CD14-positive monocyte (primary cell): ENCODE results near the gene F10. TPM values are rescaled to one million over a fixed set of nuclear protein-coding genes. Genes with fewer than 3 reads are reported as not detected.
A peak's percentile ranks its signal among the peaks of the same experiment; 100 is the strongest.

ENCODE experiments used
- DNase-seq, 3 donors: peaks; one replicate each; pipeline ENCODE4 v3.0.0-alpha.2; 2011 to 2022
- H2AFZ ChIP-seq: 2 replicates; pipeline ENCODE4 v1.6.0; 2012; ENCODE audit warnings: mild to moderate bottlenecking, low read depth, low read length, inconsistent platforms; ENCODE audit not compliant: insufficient read depth, poor library complexity, severe bottlenecking
- H3K27ac ChIP-seq, 2 donors: 1 replicate in 1 of 2; 2 replicates in 1 of 2; pipeline ENCODE4 v1.5.1; 2012 to 2013; ENCODE audit warnings: low read length in 2 of 2, control low read depth in 1 of 2, inconsistent platforms in 1 of 2, low read depth in 1 of 2, mild to moderate bottlenecking in 1 of 2
- H3K27me3 ChIP-seq, 2 donors: one replicate each; pipeline versions ENCODE4 v1.6.0 to v1.6.1; 2011 to 2013; ENCODE audit warnings: low read length in 2 of 2; ENCODE audit not compliant: control insufficient read depth in 2 of 2, insufficient read depth in 2 of 2
- H3K36me3 ChIP-seq, 2 donors: replicated peaks in 1 of 2; 1 replicate in 1 of 2; 2 replicates in 1 of 2; pipeline versions ENCODE4 v1.5.1 to v1.6.1; 2012 to 2013; ENCODE audit warnings: low read length in 2 of 2, control low read depth in 1 of 2, inconsistent platforms in 1 of 2, mild to moderate bottlenecking in 1 of 2; ENCODE audit not compliant: insufficient read depth in 2 of 2, control insufficient read depth in 1 of 2
- H3K4me1 ChIP-seq, 2 donors: 1 replicate in 1 of 2; 2 replicates in 1 of 2; pipeline versions ENCODE4 v1.5.1 to v1.6.1; 2012 to 2013; ENCODE audit warnings: low read length in 2 of 2, control low read depth in 1 of 2, inconsistent platforms in 1 of 2, mild to moderate bottlenecking in 1 of 2, moderate library complexity in 1 of 2; ENCODE audit not compliant: insufficient read depth in 2 of 2, control insufficient read depth in 1 of 2
- H3K4me2 ChIP-seq: replicated peaks from 2 replicates; pipeline ENCODE3; 2012; ENCODE audit warnings: low read length, moderate library complexity, mild to moderate bottlenecking; ENCODE audit not compliant: poor library complexity, severe bottlenecking; ENCODE audit errors: extremely low read depth
- H3K4me3 ChIP-seq, 3 experiments: fragments of 200-600 bp in 1 of 3; sonication (generic) in 1 of 3; replicated peaks in 1 of 3; 1 replicate in 2 of 3; 2 replicates in 1 of 3; pipeline ENCODE4 v1.5.1; 2011 to 2013; ENCODE audit warnings: low read length in 3 of 3, mild to moderate bottlenecking in 3 of 3, control low read depth in 2 of 3, low read depth in 2 of 3, inconsistent platforms in 1 of 3, moderate library complexity in 1 of 3
- H3K79me2 ChIP-seq: 2 replicates; pipeline ENCODE4 v1.6.0; 2012; ENCODE audit warnings: mild to moderate bottlenecking, control low read depth, inconsistent platforms, low read length, moderate library complexity; ENCODE audit not compliant: insufficient read depth
- H3K9ac ChIP-seq: 2 replicates; pipeline ENCODE4 v1.6.0; 2017; ENCODE audit warnings: low read length, mild to moderate bottlenecking; ENCODE audit not compliant: insufficient read depth, poor library complexity, severe bottlenecking
- H3K9me3 ChIP-seq, 2 donors: replicated peaks in 1 of 2; 1 replicate in 1 of 2; 2 replicates in 1 of 2; pipeline versions ENCODE4 v1.5.1 to v1.6.1; 2012 to 2013; ENCODE audit warnings: low read length in 2 of 2, control low read depth in 1 of 2; ENCODE audit not compliant: control insufficient read depth in 1 of 2, insufficient read depth in 1 of 2
- H4K20me1 ChIP-seq: 2 replicates; pipeline ENCODE4 v1.6.0; 2012; ENCODE audit warnings: mild to moderate bottlenecking, low read length, control low read depth, moderate library complexity; ENCODE audit not compliant: insufficient read depth
- H3K27ac Mint-ChIP-seq, 7 donors: one replicate each; pipeline ENCODE4 v1.8.0; 2020; ENCODE audit warnings: mild to moderate bottlenecking in 7 of 7, mixed read lengths in 7 of 7, moderate library complexity in 6 of 7, inconsistent platforms in 2 of 7
- H3K27me3 Mint-ChIP-seq, 3 donors: one replicate each; pipeline ENCODE4 v1.8.0; 2021 to 2022; ENCODE audit warnings: low read depth in 3 of 3, mild to moderate bottlenecking in 3 of 3, mixed read lengths in 3 of 3, moderate library complexity in 3 of 3, inconsistent platforms in 1 of 3
- H3K36me3 Mint-ChIP-seq, 2 donors: one replicate each; pipeline ENCODE4 v1.8.0; 2020; ENCODE audit warnings: mixed read lengths in 2 of 2, inconsistent platforms in 1 of 2, mild to moderate bottlenecking in 1 of 2
- H3K4me1 Mint-ChIP-seq: one replicate; pipeline ENCODE4 v1.8.0; 2020; ENCODE audit warnings: mild to moderate bottlenecking, mixed read lengths
- H3K4me3 Mint-ChIP-seq, 2 donors: one replicate each; pipeline ENCODE4 v1.8.0; 2020; ENCODE audit warnings: mild to moderate bottlenecking in 2 of 2, mixed read lengths in 2 of 2, moderate library complexity in 1 of 2
- H3K9me3 Mint-ChIP-seq, 7 donors: one replicate each; pipeline ENCODE4 v1.8.0; 2020 to 2022; ENCODE audit warnings: mixed read lengths in 7 of 7, mild to moderate bottlenecking in 6 of 7, moderate library complexity in 6 of 7, inconsistent platforms in 2 of 7
- WGBS: methylation state at CpG from one replicate; pipeline ENCODE4 v1.1.5; 2013; ENCODE audit warnings: missing lambda C conversion rate; ENCODE audit not compliant: insufficient coverage; 5-methylcytosine and 5-hydroxymethylcytosine counted together
- intact Hi-C, 2 donors: fragments of 100-400 bp; cut with micrococcal nuclease; formaldehyde crosslinking; loops; one replicate each; pipeline versions ENCODE4 v1.15.0 to v1.15.1; 2023
- polyA plus RNA-seq, 3 donors: library from polyadenylated mRNA; depleted of rRNA in 1 of 3; unstranded in 2 of 3; stranded (reverse) in 1 of 3; fragments of 300-500 nt in 2 of 3; fragments of >200 nt in 1 of 3; fragmentation: Illumina TruSeq in 2 of 3; gene quantifications; 1 replicate in 2 of 3; 2 replicates in 1 of 3; pipeline ENCODE4 v1.2.3, GENCODE V29; 2012 to 2021
- TF ChIP-seq, protein P1 (sequence below): fragments of 200-600 bp; IDR thresholded peaks from one replicate; pipeline ENCODE4 v1.8.0; 2022; ENCODE audit warnings: antibody characterized with exemption, mild to moderate bottlenecking

F10 gene
- polyA plus RNA-seq, 3 donors: not detected

GRCh38 chr13:113109151-113110047 is 13.2 kb upstream of the F10 start:
- H3K4me1 ChIP-seq: no peaks in the 10 kb centered on the region
- H3K4me3 ChIP-seq: no peak overlapping the region
- no peak overlapping the region for H3K27ac ChIP-seq
- Mint-ChIP-seq H3K4me1 (no peaks in the 10 kb centered on the region), H3K4me3 (peak overlapping the region; percentile 16 to 80), H3K27ac (no peak overlapping the region), H3K36me3 (no peaks in the 10 kb centered on the region), H3K27me3 (peaks cover 7 to 28% (median 18%) of the 10 kb centered on the region in 3 donors), H3K9me3 (peaks cover 0 to 15% (median 12%) of the 10 kb centered on the region in 7 donors)
- DNase-seq: no peak
- intact Hi-C loops: no loop called here
- WGBS: 30% methylated on average over 66 of the region's 73 CpGs
- no peak overlapping the region for H2AFZ ChIP-seq
- no peaks in the 10 kb centered on the region for H3K79me2 ChIP-seq
- H3K36me3 ChIP-seq: no peaks in the 10 kb centered on the region
- no peak overlapping the region for H3K4me2 ChIP-seq
- H4K20me1 ChIP-seq: no peaks in the 10 kb centered on the region
- peaks cover 13 to 17% of the 10 kb centered on the region in 2 donors for H3K9me3 ChIP-seq
- TF ChIP-seq, protein P1, sequence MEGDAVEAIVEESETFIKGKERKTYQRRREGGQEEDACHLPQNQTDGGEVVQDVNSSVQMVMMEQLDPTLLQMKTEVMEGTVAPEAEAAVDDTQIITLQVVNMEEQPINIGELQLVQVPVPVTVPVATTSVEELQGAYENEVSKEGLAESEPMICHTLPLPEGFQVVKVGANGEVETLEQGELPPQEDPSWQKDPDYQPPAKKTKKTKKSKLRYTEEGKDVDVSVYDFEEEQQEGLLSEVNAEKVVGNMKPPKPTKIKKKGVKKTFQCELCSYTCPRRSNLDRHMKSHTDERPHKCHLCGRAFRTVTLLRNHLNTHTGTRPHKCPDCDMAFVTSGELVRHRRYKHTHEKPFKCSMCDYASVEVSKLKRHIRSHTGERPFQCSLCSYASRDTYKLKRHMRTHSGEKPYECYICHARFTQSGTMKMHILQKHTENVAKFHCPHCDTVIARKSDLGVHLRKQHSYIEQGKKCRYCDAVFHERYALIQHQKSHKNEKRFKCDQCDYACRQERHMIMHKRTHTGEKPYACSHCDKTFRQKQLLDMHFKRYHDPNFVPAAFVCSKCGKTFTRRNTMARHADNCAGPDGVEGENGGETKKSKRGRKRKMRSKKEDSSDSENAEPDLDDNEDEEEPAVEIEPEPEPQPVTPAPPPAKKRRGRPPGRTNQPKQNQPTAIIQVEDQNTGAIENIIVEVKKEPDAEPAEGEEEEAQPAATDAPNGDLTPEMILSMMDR: no peak
- no peak overlapping the region for H3K9ac ChIP-seq
- peaks cover 10 to 28% of the 10 kb centered on the region in 2 donors for H3K27me3 ChIP-seq

- H3K4me3 Mint-ChIP-seq: peak overlapping the region in 1 of 2 donors; percentile 63
- H3K4me1 Mint-ChIP-seq: no peaks in the 10 kb centered on the region
- H3K4me3 ChIP-seq: no peak overlapping the region
- DNase-seq: no peak
- peaks cover 0 to 15% (median 12%) of the 10 kb centered on the region in 7 donors for H3K9me3 Mint-ChIP-seq
- H3K4me1 ChIP-seq: no peaks in the 10 kb centered on the region
- H3K79me2 ChIP-seq: no peaks in the 10 kb centered on the region
- H3K36me3 Mint-ChIP-seq: no peaks in the 10 kb centered on the region
- no peak overlapping the region for H3K27ac ChIP-seq
- peaks cover 7 to 28% (median 20%) of the 10 kb centered on the region in 3 donors for H3K27me3 Mint-ChIP-seq
- no peak overlapping the region for H2AFZ ChIP-seq
- WGBS: 1% methylated on average over 99 of the region's 99 CpGs
- no peak overlapping the region for H3K9ac ChIP-seq
- intact Hi-C loops: no loop called here
- H3K9me3 ChIP-seq: peaks cover 13 to 17% of the 10 kb centered on the region in 2 donors
- H3K27ac Mint-ChIP-seq: no peak overlapping the region
- no peaks in the 10 kb centered on the region for H3K36me3 ChIP-seq
- H3K27me3 ChIP-seq: peaks cover 10 to 28% of the 10 kb centered on the region in 2 donors
- no peaks in the 10 kb centered on the region for H4K20me1 ChIP-seq
- peak overlapping the region; percentile 26 for H3K4me2 ChIP-seq
- TF ChIP-seq, protein P1: no peak
These were observed 12.3 kb upstream of the F10 start for GRCh38 chr13:113110048-113110851.
